Prostate gland (tissue), 2 donors: ENCODE data around the gene TRIM32. TPM values are rescaled to one million over a fixed set of nuclear protein-coding genes. Genes with fewer than 3 reads are reported as not detected.

Source experiments
- DNase-seq: peaks from one replicate; pipeline ENCODE4 v3.0.0-alpha.2; 2019; ENCODE audit warnings: low spot score
- H3K27ac ChIP-seq, 2 donors: fragments of 200-600 bp; sonication (generic); 2 replicates each; pipeline ENCODE4 v1.5.1; 2017 to 2019
- H3K27me3 ChIP-seq: fragments of 200-600 bp; sonication (generic); replicated peaks from 2 replicates; pipeline ENCODE4 v1.5.1; 2019; ENCODE audit not compliant: insufficient read depth
- H3K36me3 ChIP-seq, 2 donors: fragments of 200-600 bp; sonication (generic); 1 replicate in 1 of 2; 2 replicates in 1 of 2; pipeline versions ENCODE4 v1.5.1 to v1.8.1; 2017 to 2019
- H3K4me1 ChIP-seq: fragments of 200-600 bp; sonication (generic); replicated peaks from 2 replicates; pipeline ENCODE4 v1.5.1; 2019
- H3K4me3 ChIP-seq, 2 donors: fragments of 200-600 bp; sonication (generic); 2 replicates each; pipeline ENCODE4 v1.5.1; 2017 to 2019
- H3K9me3 ChIP-seq: fragments of 200-600 bp; sonication (generic); 2 replicates; pipeline ENCODE4 v1.5.1; 2017
- CTCF ChIP-seq, 4 experiments: fragments of 200-600 bp in 2 of 4; fragments of 450-650 bp in 2 of 4; sonication (generic) in 2 of 4; IDR thresholded peaks; 1 replicate in 3 of 4; 2 replicates in 1 of 4; pipeline ENCODE4 v1.5.1; 2016 to 2019; ENCODE audit warnings: antibody characterized with exemption in 4 of 4, mild to moderate bottlenecking in 2 of 4, moderate library complexity in 2 of 4
- POLR2A ChIP-seq: fragments of 450-650 bp; IDR thresholded peaks from one replicate; pipeline ENCODE4 v1.6.1; 2016; ENCODE audit warnings: antibody characterized with exemption, mild to moderate bottlenecking
- POLR2AphosphoS5 ChIP-seq: sonication (generic); formaldehyde crosslinking; IDR thresholded peaks from one replicate; pipeline ENCODE4 v1.6.1; 2017; ENCODE audit warnings: antibody characterized with exemption
- WGBS: methylation state at CpG from one replicate; pipeline ENCODE4 v1.1.5; 2018; 5-methylcytosine and 5-hydroxymethylcytosine counted together
- intact Hi-C: fragments of 100-400 bp; cut with DNase I; formaldehyde crosslinking; loops from one replicate; pipeline ENCODE4 v1.14.2; 2022
- total RNA-seq, 2 donors: library from RNA; depleted of rRNA; stranded (reverse); fragments of >200 nt; gene quantifications; one replicate each; pipeline ENCODE4 v1.1.0, GENCODE V29; 2016

TRIM32 gene
- total RNA-seq, 2 donors from 2014 or later, result 12.3 to 12.4 TPM

- DNase-seq, result no peak
- H3K27me3 ChIP-seq, result no peaks in the 10 kb centered on the region
- no peak overlapping the region for H3K4me3 ChIP-seq
- 77% methylated on average over 2 of the region's 2 CpGs for WGBS
- intact Hi-C loops, result no loop called here
- H3K36me3 ChIP-seq, result no peaks in the 10 kb centered on the region
- no peaks in the 10 kb centered on the region for H3K4me1 ChIP-seq
- H3K27ac ChIP-seq, result no peak overlapping the region
- TF ChIP-seq POLR2A (no peak), POLR2AphosphoS5 (no peak), CTCF (IDR thresholded peaks at IDR 0.05) (no peak)
- no peaks in the 10 kb centered on the region for H3K9me3 ChIP-seq
Measured at GRCh38 chr9:116720111-116720510, 33.0 kb downstream of the TRIM32 start.

- WGBS, result 100% methylated on average over 3 of the region's 3 CpGs
- intact Hi-C loops, result no loop called here
- no peaks in the 10 kb centered on the region for H3K27me3 ChIP-seq
- TF ChIP-seq POLR2A (no peak), CTCF (IDR thresholded peaks at IDR 0.05) (no peak), POLR2AphosphoS5 (no peak)
- H3K4me1 ChIP-seq, result no peaks in the 10 kb centered on the region
- no peak for DNase-seq
- H3K9me3 ChIP-seq, result no peaks in the 10 kb centered on the region
- H3K4me3 ChIP-seq, result no peak overlapping the region
- no peaks in the 10 kb centered on the region for H3K36me3 ChIP-seq
- no peak overlapping the region for H3K27ac ChIP-seq
Measured at GRCh38 chr9:116721411-116721810, 34.3 kb downstream of the TRIM32 start.

GRCh38 chr9:116721944-116722343 is 34.8 kb downstream of the TRIM32 start:
- DNase-seq, result no peak
- H3K27me3 ChIP-seq, result no peaks in the 10 kb centered on the region
- H3K4me1 ChIP-seq, result no peaks in the 10 kb centered on the region
- WGBS, result 43% methylated on average over 2 of the region's 2 CpGs
- H3K4me3 ChIP-seq, result no peak overlapping the region
- intact Hi-C loops, result no loop called here
- no peak overlapping the region for H3K27ac ChIP-seq
- no peaks in the 10 kb centered on the region for H3K9me3 ChIP-seq
- no peak for TF ChIP-seq POLR2A
- no peak for TF ChIP-seq POLR2AphosphoS5
- no peak for TF ChIP-seq CTCF (IDR thresholded peaks at IDR 0.05)
- H3K36me3 ChIP-seq, result no peaks in the 10 kb centered on the region

GRCh38 chr9:116724123-116724522 is 37.0 kb downstream of the TRIM32 start:
- no peak for TF ChIP-seq POLR2A
- no peak for TF ChIP-seq POLR2AphosphoS5
- TF ChIP-seq CTCF (IDR thresholded peaks at IDR 0.05), result no peak
- Histone ChIP-seq H3K36me3 (no peaks in the 10 kb centered on the region), H3K27ac (no peak overlapping the region), H3K4me3 (no peak overlapping the region), H3K9me3 (no peaks in the 10 kb centered on the region), H3K27me3 (no peaks in the 10 kb centered on the region), H3K4me1 (no peaks in the 10 kb centered on the region)
- DNase-seq, result no peak
- intact Hi-C loops, result no loop called here
- 16% methylated on average over 3 of the region's 3 CpGs for WGBS

- Histone ChIP-seq H3K9me3 (no peaks in the 10 kb centered on the region), H3K36me3 (no peaks in the 10 kb centered on the region), H3K27ac (no peak overlapping the region), H3K27me3 (no peaks in the 10 kb centered on the region), H3K4me1 (no peaks in the 10 kb centered on the region), H3K4me3 (no peak overlapping the region)
- no peak for DNase-seq
- TF ChIP-seq CTCF (IDR thresholded peaks at IDR 0.05) (no peak), POLR2A (no peak)
- intact Hi-C loops, result no loop called here
Measured at GRCh38 chr9:116726602-116727001, 39.5 kb downstream of the TRIM32 start.
